ENCODE measurements around the gene OR2H2. TPM values are rescaled to one million over a fixed set of nuclear protein-coding genes. Genes with fewer than 3 reads are reported as not detected.
A peak's percentile ranks its signal among the peaks of the same experiment; 100 is the strongest.

Gene OR2H2
- total and polyA plus RNA-seq, 2 donors (not counting 1 experiment from before 2014, with no cell fraction given) = not detected

GRCh38 chr6:29624520-29624961 lies 39.6 kb downstream of the OR2H2 start:
- Histone ChIP-seq H2AFZ (ENCODE audit: insufficient read depth, low read depth, low read length, poor library complexity, severe bottlenecking) (no peak overlapping the region), H4K20me1 (ENCODE audit: control insufficient read depth, insufficient read depth, low read length, poor library complexity, severe bottlenecking) (no peaks in the 10 kb centered on the region), H3K27me3 (replicated peaks in 1 of 4; ENCODE audit: control extremely low read depth in 1 of 4, control insufficient read depth in 3 of 4, insufficient read depth in 4 of 4, low read length in 3 of 4) (no peaks in the 10 kb centered on the region), H3K27ac (ENCODE audit: low read length in 2 of 2) (no peak overlapping the region), H3K4me2 (replicated peaks; ENCODE audit: low read depth, low read length, poor library complexity, severe bottlenecking) (no peak overlapping the region), H3K36me3 (replicated peaks in 1 of 2; ENCODE audit: control extremely low read depth in 1 of 2, control insufficient read depth in 1 of 2, extremely low read depth in 1 of 2, insufficient read depth in 2 of 2, low read length in 1 of 2) (peaks cover 0 to 31% of the 10 kb centered on the region in 2 experiments), H3K4me3 (ENCODE audit: control extremely low read depth in 1 of 5, extremely low read depth in 1 of 5, insufficient read depth in 1 of 5, low read depth in 2 of 5, low read length in 4 of 5) (no peak overlapping the region), H3K79me2 (ENCODE audit: control insufficient read depth, insufficient read depth, low read length) (no peaks in the 10 kb centered on the region), H3K9ac (ENCODE audit: low read length) (no peak overlapping the region), H3K9me3 (ENCODE audit: control extremely low read depth in 1 of 3, control insufficient read depth in 2 of 3, insufficient read depth in 1 of 3, low read length in 2 of 3) (no peaks in the 10 kb centered on the region), H3K4me1 (ENCODE audit: control insufficient read depth in 2 of 2, insufficient read depth in 2 of 2, low read length in 2 of 2) (peaks cover 8 to 21% of the 10 kb centered on the region in 2 donors)
- no peak for DNase-seq
- no peak for TF ChIP-seq EZH2 (IDR thresholded peaks at IDR 0.05; ENCODE audit: borderline replicate concordance, insufficient read depth, low read depth, low read length, poor library complexity, severe bottlenecking)
- TF ChIP-seq, protein P1, sequence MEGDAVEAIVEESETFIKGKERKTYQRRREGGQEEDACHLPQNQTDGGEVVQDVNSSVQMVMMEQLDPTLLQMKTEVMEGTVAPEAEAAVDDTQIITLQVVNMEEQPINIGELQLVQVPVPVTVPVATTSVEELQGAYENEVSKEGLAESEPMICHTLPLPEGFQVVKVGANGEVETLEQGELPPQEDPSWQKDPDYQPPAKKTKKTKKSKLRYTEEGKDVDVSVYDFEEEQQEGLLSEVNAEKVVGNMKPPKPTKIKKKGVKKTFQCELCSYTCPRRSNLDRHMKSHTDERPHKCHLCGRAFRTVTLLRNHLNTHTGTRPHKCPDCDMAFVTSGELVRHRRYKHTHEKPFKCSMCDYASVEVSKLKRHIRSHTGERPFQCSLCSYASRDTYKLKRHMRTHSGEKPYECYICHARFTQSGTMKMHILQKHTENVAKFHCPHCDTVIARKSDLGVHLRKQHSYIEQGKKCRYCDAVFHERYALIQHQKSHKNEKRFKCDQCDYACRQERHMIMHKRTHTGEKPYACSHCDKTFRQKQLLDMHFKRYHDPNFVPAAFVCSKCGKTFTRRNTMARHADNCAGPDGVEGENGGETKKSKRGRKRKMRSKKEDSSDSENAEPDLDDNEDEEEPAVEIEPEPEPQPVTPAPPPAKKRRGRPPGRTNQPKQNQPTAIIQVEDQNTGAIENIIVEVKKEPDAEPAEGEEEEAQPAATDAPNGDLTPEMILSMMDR (IDR thresholded peaks at IDR 0.05) = no peak
- Mint-ChIP-seq H3K27me3 (no peaks in the 10 kb centered on the region), H3K27ac (no peak overlapping the region), H3K4me3 (no peak overlapping the region), H3K9me3 (ENCODE audit: insufficient read depth) (no peaks in the 10 kb centered on the region), H3K4me1 (peaks cover 19% of the 10 kb centered on the region)
- no peak for ATAC-seq (ENCODE audit: low read depth)
- intact Hi-C loops (cut with micrococcal nuclease) = no loop called here
- POLR2A ChIA-PET = no interaction called here
- WGBS (ENCODE audit: insufficient coverage) = 100% methylated on average over 2 of the region's 3 CpGs
- CTCF ChIA-PET = interaction anchor here (0.8 to 13.5 kb wide), 3 partner anchors 11 to 26 kb away, joined by 4 to 226 read pairs (median 4); no protein-coding TSS in a partner anchor

GRCh38 chr6:29625337-29625930 lies 40.5 kb downstream of the OR2H2 start:
- H3K9ac ChIP-seq (ENCODE audit: low read length) = no peak overlapping the region

More at GRCh38 chr6:29625337-29625930, 40.5 kb downstream of the OR2H2 start:
- Histone ChIP-seq H3K4me1 (ENCODE audit: control insufficient read depth in 2 of 2, insufficient read depth in 2 of 2, low read length in 2 of 2) (peaks cover 16 to 28% of the 10 kb centered on the region in 2 donors), H3K4me3 (ENCODE audit: control extremely low read depth in 1 of 5, extremely low read depth in 1 of 5, insufficient read depth in 1 of 5, low read depth in 2 of 5, low read length in 4 of 5) (no peak overlapping the region), H4K20me1 (ENCODE audit: control insufficient read depth, insufficient read depth, low read length, poor library complexity, severe bottlenecking) (peaks cover 6% of the 10 kb centered on the region), H3K4me2 (replicated peaks; ENCODE audit: low read depth, low read length, poor library complexity, severe bottlenecking) (no peak overlapping the region), H3K36me3 (replicated peaks in 1 of 2; ENCODE audit: control extremely low read depth in 1 of 2, control insufficient read depth in 1 of 2, extremely low read depth in 1 of 2, insufficient read depth in 2 of 2, low read length in 1 of 2) (peaks cover 0 to 24% of the 10 kb centered on the region in 2 experiments), H2AFZ (ENCODE audit: insufficient read depth, low read depth, low read length, poor library complexity, severe bottlenecking) (no peak overlapping the region), H3K9me3 (ENCODE audit: control extremely low read depth in 1 of 3, control insufficient read depth in 2 of 3, insufficient read depth in 1 of 3, low read length in 2 of 3) (no peaks in the 10 kb centered on the region), H3K79me2 (ENCODE audit: control insufficient read depth, insufficient read depth, low read length) (no peaks in the 10 kb centered on the region), H3K27ac (ENCODE audit: low read length in 2 of 2) (peak overlapping the region in 1 of 2 donors; percentile 53), H3K27me3 (replicated peaks in 1 of 4; ENCODE audit: control extremely low read depth in 1 of 4, control insufficient read depth in 3 of 4, insufficient read depth in 4 of 4, low read length in 3 of 4) (no peaks in the 10 kb centered on the region)
- 86% methylated on average over 5 of the region's 7 CpGs for WGBS (ENCODE audit: insufficient coverage)
- ChIA-PET POLR2A (no interaction called here), CTCF (interaction anchor here (0.8 to 13.5 kb wide), 2 partner anchors 10 to 26 kb away, joined by 4 to 226 read pairs; no protein-coding TSS in a partner anchor)
- DNase-seq = no peak
- no peak for TF ChIP-seq EZH2 (IDR thresholded peaks at IDR 0.05; ENCODE audit: borderline replicate concordance, insufficient read depth, low read depth, low read length, poor library complexity, severe bottlenecking)
- TF ChIP-seq, protein P1 (IDR thresholded peaks at IDR 0.05) = no peak
- Mint-ChIP-seq H3K27me3 (no peaks in the 10 kb centered on the region), H3K9me3 (ENCODE audit: insufficient read depth) (no peaks in the 10 kb centered on the region), H3K4me1 (peaks cover 28% of the 10 kb centered on the region), H3K27ac (peak overlapping the region; percentile 72), H3K4me3 (no peak overlapping the region)
- intact Hi-C loops (cut with micrococcal nuclease) = loop anchor here (5.0 kb wide), 2 partner anchors 73 to 127 kb away; a partner anchor contains a TSS
- ATAC-seq (ENCODE audit: low read depth) = no peak

All from B cell (primary cell).